Tibial artery (tissue), 4 donors: ENCODE data around the gene MYO1G.
"Not testable (repeated sequence)": the region's sequence is repeated elsewhere in the genome, so short reads cannot be mapped to it uniquely, and the experiment has no call there.

ENCODE experiments used
- DNase-seq, 2 donors: peaks; one replicate each; pipeline ENCODE4 v3.0.0-alpha.2; 2019
- H3K27ac ChIP-seq, 2 donors: fragments of 200-600 bp; sonication (generic) in 1 of 2; 1 replicate in 1 of 2; 2 replicates in 1 of 2; pipeline ENCODE4 v1.5.1; 2018 to 2019; ENCODE audit warnings: mild to moderate bottlenecking in 1 of 2
- H3K27me3 ChIP-seq, 2 donors: fragments of 200-600 bp; sonication (generic) in 1 of 2; one replicate each; pipeline versions ENCODE4 v1.5.1 to v1.6.0; 2016 to 2019
- H3K36me3 ChIP-seq, 3 donors: fragments of 200-600 bp; sonication (generic) in 2 of 3; one replicate each; pipeline ENCODE4 v1.5.1; 2016 to 2019; ENCODE audit warnings: mild to moderate bottlenecking in 2 of 3
- H3K4me1 ChIP-seq, 4 donors: fragments of 200-600 bp; sonication (generic) in 2 of 4; 1 replicate in 3 of 4; 2 replicates in 1 of 4; pipeline ENCODE4 v1.5.1; 2016 to 2019
- H3K4me3 ChIP-seq, 2 donors: fragments of 200-600 bp; sonication (generic) in 1 of 2; 1 replicate in 1 of 2; 2 replicates in 1 of 2; pipeline ENCODE4 v1.5.1; 2018 to 2019; ENCODE audit warnings: mild to moderate bottlenecking in 2 of 2
- H3K9me3 ChIP-seq, 3 donors: fragments of 200-600 bp; sonication (generic) in 1 of 3; one replicate each; pipeline ENCODE4 v1.5.1; 2016 to 2019
- CTCF ChIP-seq, 2 experiments: fragments of 200-600 bp in 1 of 2; fragments of 450-650 bp in 1 of 2; IDR thresholded peaks; one replicate each; pipeline ENCODE4 v1.5.1; 2017 to 2019; ENCODE audit warnings: antibody characterized with exemption in 2 of 2, mild to moderate bottlenecking in 1 of 2, moderate library complexity in 1 of 2
- intact Hi-C: fragments of 100-400 bp; cut with DNase I; formaldehyde crosslinking; loops from one replicate; pipeline ENCODE4 v1.15.0; 2023; ENCODE audit warnings: low total_unique reads

Gene MYO1G

GRCh38 chr7:44978511-44979366 lies at the start of gene MYO1G:
Gene MYO1G (minus strand): TSS chr7:44979015. CDS start chr7:44978961, 54 bp downstream.
- no peak for TF ChIP-seq CTCF (IDR thresholded peaks at IDR 0.05)
- Histone ChIP-seq H3K9me3 (no peaks in the 10 kb centered on the region), H3K36me3 (peaks cover 12 to 84% (median 27%) of the 10 kb centered on the region in 3 donors), H3K4me1 (no peaks in the 10 kb centered on the region), H3K27ac (no peak within 1 kb of the TSS), H3K4me3 (no peak within 1 kb of the TSS), H3K27me3 (no peaks in the 10 kb centered on the region)
- intact Hi-C loops: no loop called here
- DNase-seq: no peak

- no peaks in the 10 kb centered on the region for H3K9me3 ChIP-seq
- DNase-seq: peak in 1 of 2 donors; percentile 38
- peaks cover 0 to 5% (median 4%) of the 10 kb centered on the region in 4 donors for H3K4me1 ChIP-seq
- peak overlapping the region in 1 of 2 donors; percentile 17 for H3K4me3 ChIP-seq
- intact Hi-C loops: no loop called here
- no peaks in the 10 kb centered on the region for H3K27me3 ChIP-seq
- H3K36me3 ChIP-seq: peaks cover 0 to 13% (median 9%) of the 10 kb centered on the region in 3 donors
- no peak for TF ChIP-seq CTCF (IDR thresholded peaks at IDR 0.05)
- no peak overlapping the region for H3K27ac ChIP-seq
These were observed 49.5 kb upstream of the MYO1G start for GRCh38 chr7:45028138-45028919.

- DNase-seq: peak in 1 of 2 donors; percentile 55
- Histone ChIP-seq H3K4me3 (peak overlapping the region in 1 of 2 donors; percentile 17), H3K36me3 (peaks cover 0 to 13% (median 9%) of the 10 kb centered on the region in 3 donors), H3K4me1 (no peaks in the 10 kb centered on the region), H3K27ac (no peak overlapping the region), H3K9me3 (no peaks in the 10 kb centered on the region), H3K27me3 (no peaks in the 10 kb centered on the region)
- no peak for TF ChIP-seq CTCF (IDR thresholded peaks at IDR 0.05)
- intact Hi-C loops: no loop called here
These were observed 48.9 kb upstream of the MYO1G start for GRCh38 chr7:45027774-45028114.

- TF ChIP-seq CTCF (IDR thresholded peaks at IDR 0.05): no peak
- Histone ChIP-seq H3K27me3 (no peaks in the 10 kb centered on the region), H3K4me3 (peak overlapping the region; percentile 10 to 17), H3K9me3 (no peaks in the 10 kb centered on the region), H3K4me1 (no peaks in the 10 kb centered on the region), H3K27ac (no peak overlapping the region), H3K36me3 (peaks cover 0 to 13% (median 9%) of the 10 kb centered on the region in 3 donors)
- intact Hi-C loops: no loop called here
- DNase-seq: peak in 1 of 2 donors; percentile 39
These were observed 48.4 kb upstream of the MYO1G start for GRCh38 chr7:45026984-45027773.

GRCh38 chr7:45026013-45026412 lies 47.2 kb upstream of the MYO1G start:
- H3K9me3 ChIP-seq: no peaks in the 10 kb centered on the region

GRCh38 chr7:45025473-45025872 lies 46.7 kb upstream of the MYO1G start:
- H3K9me3 ChIP-seq, H3K27ac ChIP-seq, intact Hi-C loops, H3K27me3 ChIP-seq, H3K4me3 ChIP-seq, H3K4me1 ChIP-seq: not testable (repeated sequence)
- peaks cover 0 to 13% (median 9%) of the 10 kb centered on the region in 3 donors for H3K36me3 ChIP-seq
- DNase-seq: peak in 1 of 2 donors; percentile 21

More at GRCh38 chr7:45026013-45026412, 47.2 kb upstream of the MYO1G start:
- no peak for DNase-seq
- H3K27ac ChIP-seq: no peak overlapping the region
- H3K4me1 ChIP-seq: no peaks in the 10 kb centered on the region
- H3K4me3 ChIP-seq: no peak overlapping the region
- intact Hi-C loops: no loop called here
- no peaks in the 10 kb centered on the region for H3K27me3 ChIP-seq
- peaks cover 0 to 13% (median 9%) of the 10 kb centered on the region in 3 donors for H3K36me3 ChIP-seq
- TF ChIP-seq CTCF (IDR thresholded peaks at IDR 0.05): no peak
